ENCODE results near the gene PPP1R9A.

PPP1R9A gene

GRCh38 chr7:95097851-95098250 lies 190.5 kb downstream of the PPP1R9A start:
- no peak for DNase-seq (ENCODE audit: low spot score)

GRCh38 chr7:95099106-95099505 lies 191.7 kb downstream of the PPP1R9A start:
- DNase-seq (ENCODE audit: low spot score) = no peak

- no peak for DNase-seq (ENCODE audit: low spot score)
Measured at GRCh38 chr7:95101422-95101821, 194.0 kb downstream of the PPP1R9A start.

- DNase-seq (ENCODE audit: low spot score) = no peak
Measured at GRCh38 chr7:95102662-95103061, 195.3 kb downstream of the PPP1R9A start.

GRCh38 chr7:95104739-95105138 lies 197.3 kb downstream of the PPP1R9A start:
- DNase-seq (ENCODE audit: low spot score) = no peak

GRCh38 chr7:95105627-95106026 lies 198.2 kb downstream of the PPP1R9A start:
- DNase-seq (ENCODE audit: low spot score) = no peak

- no peak for DNase-seq (ENCODE audit: low spot score)
Measured at GRCh38 chr7:95106401-95106800, 199.0 kb downstream of the PPP1R9A start.

- DNase-seq (ENCODE audit: low spot score) = no peak
Measured at GRCh38 chr7:95110707-95111106, 203.3 kb downstream of the PPP1R9A start.

GRCh38 chr7:95113590-95113989 lies 206.2 kb downstream of the PPP1R9A start:
- peak; percentile 66 for DNase-seq (ENCODE audit: low spot score)

GRCh38 chr7:95126053-95126709 lies 218.8 kb downstream of the PPP1R9A start:
- no peak for DNase-seq (ENCODE audit: low spot score)

GRCh38 chr7:95132500-95132899 lies 225.1 kb downstream of the PPP1R9A start:
- DNase-seq (ENCODE audit: low spot score) = no peak

- no peak for DNase-seq (ENCODE audit: low spot score)
Measured at GRCh38 chr7:95139922-95140321, 232.5 kb downstream of the PPP1R9A start.

- DNase-seq (ENCODE audit: low spot score) = no peak
Measured at GRCh38 chr7:95141755-95142154, 234.4 kb downstream of the PPP1R9A start.

- DNase-seq (ENCODE audit: low spot score) = no peak
Measured at GRCh38 chr7:95144256-95144655, 236.9 kb downstream of the PPP1R9A start.

- no peak for DNase-seq (ENCODE audit: low spot score)
Measured at GRCh38 chr7:95155965-95156364, 248.6 kb downstream of the PPP1R9A start.

GRCh38 chr7:95157381-95157780 lies 250.0 kb downstream of the PPP1R9A start:
- DNase-seq (ENCODE audit: low spot score) = no peak

GRCh38 chr7:95169678-95170077 lies 262.3 kb downstream of the PPP1R9A start:
- no peak for DNase-seq (ENCODE audit: low spot score)

GRCh38 chr7:95172420-95172819 lies 265.0 kb downstream of the PPP1R9A start:
- DNase-seq (ENCODE audit: low spot score) = no peak

- DNase-seq (ENCODE audit: low spot score) = no peak
Measured at GRCh38 chr7:95190515-95190914, 283.1 kb downstream of the PPP1R9A start.

GRCh38 chr7:95191795-95192194 lies 284.4 kb downstream of the PPP1R9A start:
- no peak for DNase-seq (ENCODE audit: low spot score)

GRCh38 chr7:95198863-95199262 lies 291.5 kb downstream of the PPP1R9A start:
- DNase-seq (ENCODE audit: low spot score) = no peak

- DNase-seq (ENCODE audit: low spot score) = peak; percentile 53
Measured at GRCh38 chr7:95199779-95200558, 292.6 kb downstream of the PPP1R9A start.

GRCh38 chr7:95200741-95201140 lies 293.3 kb downstream of the PPP1R9A start:
- DNase-seq (ENCODE audit: low spot score) = no peak

- no peak for DNase-seq (ENCODE audit: low spot score)
Measured at GRCh38 chr7:95201727-95202126, 294.3 kb downstream of the PPP1R9A start.
